HG03442 (cell line): ENCODE data around the gene NKX3-2.
"Not testable (repeated sequence)": the region's sequence is repeated elsewhere in the genome, so short reads cannot be mapped to it uniquely, and the experiment has no call there.

Source experiments
- ATAC-seq: cut with Tn5 transposase; IDR thresholded peaks from one replicate; pipeline ENCODE4 v1.9.1; 2021; ENCODE audit warnings: mild to moderate bottlenecking, moderate library complexity; ENCODE audit not compliant: unreplicated experiment

NKX3-2 gene

DNA sequence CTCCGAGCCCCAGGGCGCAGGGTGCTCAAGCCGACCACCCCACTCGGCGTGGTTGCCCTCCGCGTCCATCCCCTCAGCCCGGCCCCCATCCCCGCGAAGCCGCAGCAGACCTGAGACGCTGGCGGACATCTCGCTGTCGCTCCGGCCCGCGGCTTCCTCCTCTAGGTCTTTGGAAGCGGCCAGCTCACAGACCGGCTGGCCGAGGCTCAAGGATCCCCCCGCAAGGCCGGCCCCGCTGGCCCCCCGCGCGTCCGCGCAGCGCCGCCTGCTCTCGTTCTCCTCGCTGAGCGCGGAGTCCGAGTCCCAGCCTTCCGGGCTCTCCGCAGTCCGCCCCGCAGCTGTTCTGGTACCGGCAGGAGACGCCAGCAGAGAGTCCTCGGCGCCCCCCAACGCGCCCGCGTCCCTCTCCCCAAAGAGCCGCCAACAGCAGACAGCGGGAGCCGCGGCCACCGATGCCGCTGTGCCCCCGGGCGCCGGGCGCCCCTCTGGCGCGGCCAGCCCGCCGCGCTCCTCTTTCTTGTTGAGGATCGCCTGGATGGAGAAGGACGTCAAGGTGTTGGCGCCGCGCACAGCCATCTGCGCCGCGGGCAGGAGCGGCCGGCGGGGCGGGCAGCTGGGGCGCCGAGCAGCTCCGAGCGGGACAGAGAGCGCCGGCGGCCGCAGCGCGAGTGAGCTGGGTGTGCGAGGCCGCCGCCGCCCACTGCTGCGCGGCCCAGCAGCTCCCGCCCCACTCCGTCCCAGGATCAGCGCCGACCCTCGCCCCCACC, at the start of gene NKX3-2:
TSS of gene NKX3-2 (minus strand) at position 670 of the 767 bp plus-strand sequence. CDS start at position 576, 94 bp downstream.
- ATAC-seq = no peak

DNA sequence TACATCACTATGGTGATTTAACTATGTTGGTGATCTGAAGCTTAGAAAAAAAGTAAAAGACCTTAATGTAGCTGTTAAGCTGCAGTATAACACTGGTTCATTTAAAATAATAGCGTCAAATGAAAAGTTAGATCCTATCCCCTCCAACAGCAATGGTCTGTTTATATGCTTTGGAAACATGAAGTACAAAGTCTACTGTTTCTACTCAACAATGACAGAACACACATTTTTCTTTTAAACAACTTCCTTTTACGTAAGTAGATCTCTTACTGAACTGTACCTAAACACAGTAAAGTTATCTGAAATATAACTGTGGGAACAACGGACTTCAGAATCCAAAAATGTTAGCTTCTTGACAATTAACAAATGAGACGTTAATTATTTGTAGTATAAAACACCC, 47.9 kb upstream of the NKX3-2 start:
- no peak for ATAC-seq

DNA sequence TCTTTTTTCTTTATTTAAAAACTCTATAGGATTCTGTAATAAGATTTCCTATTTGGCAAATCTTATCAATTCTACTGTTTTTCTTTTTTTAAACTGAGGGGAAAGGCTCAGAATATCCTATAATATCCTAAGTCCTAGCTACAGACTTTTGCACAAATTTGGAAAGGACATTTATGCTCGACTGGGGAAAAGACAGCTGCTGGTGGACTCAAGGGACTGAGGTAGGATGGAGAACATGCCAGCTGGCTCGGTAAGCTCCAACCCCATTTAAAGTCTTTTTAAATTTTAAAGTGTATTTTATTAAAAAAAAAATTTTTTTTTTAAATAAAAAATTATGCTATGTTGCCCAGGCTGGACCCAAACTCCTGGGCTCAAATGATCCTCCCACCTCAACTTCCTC, 46.5 kb upstream of the NKX3-2 start:
- no peak for ATAC-seq

DNA sequence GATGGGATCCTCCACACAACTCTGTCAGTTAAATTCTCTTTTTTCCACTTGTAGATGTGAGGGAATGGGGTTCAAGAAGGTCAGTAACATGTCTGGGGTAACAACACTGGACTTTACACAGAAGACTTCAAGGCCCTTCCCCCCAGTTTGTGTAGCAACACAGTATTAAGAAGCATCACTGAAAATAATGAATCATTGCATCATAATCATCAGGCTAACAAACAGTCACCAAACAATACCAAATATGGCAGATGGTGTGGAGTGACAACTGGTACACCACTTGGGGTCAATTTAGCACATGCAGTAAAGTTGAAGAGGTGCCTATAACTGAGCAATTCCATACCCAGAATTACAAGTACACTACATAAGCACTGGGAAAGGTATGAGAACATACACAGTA, 44.6 kb upstream of the NKX3-2 start:
- ATAC-seq = no peak

DNA sequence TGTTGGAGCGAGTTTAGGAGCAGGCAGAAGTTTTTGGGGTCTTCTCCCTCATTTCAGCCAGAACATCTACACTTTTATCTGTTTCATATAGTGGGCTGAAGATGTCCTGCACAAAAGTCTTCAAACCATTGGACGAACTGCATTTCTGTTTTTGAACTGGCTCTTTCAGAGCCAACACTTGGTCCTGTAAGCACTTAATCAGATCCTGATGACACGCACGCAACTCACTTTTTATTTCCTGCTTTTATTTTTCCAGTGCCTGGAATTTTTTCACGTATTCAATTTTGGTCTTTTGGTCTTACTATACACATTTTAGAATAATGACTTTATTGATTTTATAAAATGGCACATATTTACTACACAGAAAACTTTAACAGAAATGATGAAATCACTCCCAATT, 40.2 kb upstream of the NKX3-2 start:
- ATAC-seq = no peak

DNA sequence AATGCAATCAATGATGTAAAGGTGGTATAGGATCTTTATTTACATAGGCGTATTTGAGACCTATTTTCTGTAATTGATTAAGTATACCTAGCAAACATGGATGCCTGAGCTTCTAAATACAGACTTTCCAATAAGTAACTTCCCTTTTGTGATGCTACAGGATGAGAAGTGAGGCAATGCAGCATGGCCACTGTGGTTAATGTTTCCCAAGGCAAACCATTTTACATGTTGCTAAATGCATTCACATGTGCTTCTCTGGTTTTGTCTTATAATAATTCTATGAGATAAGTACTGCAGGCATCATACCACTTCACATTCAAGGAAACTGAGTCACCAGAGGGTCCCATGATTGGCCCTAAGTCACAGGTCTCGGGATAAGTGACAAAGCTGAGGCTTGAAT, 35.7 kb upstream of the NKX3-2 start:
- ATAC-seq = no peak

DNA sequence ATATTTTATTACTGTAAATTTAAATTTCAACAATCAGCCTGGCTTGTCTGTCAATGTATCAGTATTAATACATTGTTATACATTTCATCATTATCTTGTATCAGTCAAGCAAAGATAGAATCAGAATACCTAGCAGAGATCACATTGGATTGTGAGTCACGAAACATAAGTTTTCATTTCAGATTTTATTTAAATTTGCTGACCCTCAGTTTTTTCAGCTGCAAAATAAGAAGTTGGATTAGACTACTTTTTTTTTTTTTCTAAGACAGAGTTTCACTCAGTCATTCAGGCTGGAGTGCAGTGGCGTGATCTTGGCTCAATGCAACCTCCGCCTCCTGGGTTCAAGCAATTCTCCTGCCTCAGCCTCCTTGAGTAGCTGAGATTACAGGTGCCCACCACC, 33.4 kb upstream of the NKX3-2 start:
- no peak for ATAC-seq

DNA sequence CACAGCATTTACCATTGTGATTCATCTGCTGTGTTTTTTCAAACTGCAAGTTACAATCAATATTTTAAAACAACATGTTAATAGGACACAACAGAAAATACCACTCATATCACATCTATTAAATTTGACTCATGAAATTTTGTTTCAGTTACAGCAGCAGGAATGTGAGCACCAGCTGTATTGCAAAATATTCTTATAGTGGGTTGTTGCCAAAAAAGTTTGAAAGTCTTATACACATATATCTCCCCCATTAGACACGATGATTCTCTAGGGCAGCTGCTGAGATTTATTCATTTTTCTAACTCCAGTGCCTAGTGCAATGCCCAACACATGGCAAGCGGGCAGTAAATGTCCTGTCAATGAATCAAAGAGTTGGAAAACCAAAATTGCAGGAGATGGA, 26.6 kb upstream of the NKX3-2 start:
- ATAC-seq = no peak

DNA sequence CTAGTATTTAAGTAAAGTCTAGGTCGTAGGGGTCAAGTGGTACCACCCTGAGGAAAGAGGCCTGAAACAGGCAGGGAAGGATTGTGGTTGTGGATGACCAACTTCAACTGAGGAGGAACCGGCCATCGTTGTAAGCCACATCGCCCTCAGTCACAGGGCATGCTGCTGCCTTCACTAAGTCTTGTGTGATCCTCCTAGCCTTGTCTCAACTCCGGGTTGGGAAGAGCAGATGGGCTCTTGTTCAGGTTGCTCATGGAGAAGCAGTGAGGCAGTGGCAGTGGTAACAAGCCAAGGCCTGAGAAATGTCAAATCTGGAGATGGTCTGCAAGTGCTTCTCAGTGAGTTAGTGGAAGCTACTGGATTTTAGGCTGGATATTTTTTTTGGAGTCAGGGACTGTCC, 22.8 kb upstream of the NKX3-2 start:
- no peak for ATAC-seq

DNA sequence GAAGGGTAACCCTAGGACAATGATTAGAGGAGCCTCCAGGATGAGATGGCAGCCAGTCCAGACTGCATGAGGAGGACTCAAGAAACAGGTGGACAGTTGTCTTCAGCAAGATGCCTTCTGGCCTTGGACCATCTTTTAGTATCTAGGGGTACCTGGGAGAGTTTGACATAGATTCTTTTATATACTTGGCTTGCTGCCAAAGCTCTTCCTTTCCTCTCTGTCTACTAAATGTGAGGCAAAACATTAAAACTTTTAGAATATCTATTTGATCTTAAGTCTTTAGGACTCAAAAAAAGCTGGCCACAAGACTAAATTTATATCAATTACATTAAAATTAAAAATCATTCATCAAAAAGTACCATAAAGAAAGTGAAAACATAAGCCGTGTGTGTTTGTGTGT, 18.6 kb upstream of the NKX3-2 start:
- ATAC-seq = no peak

DNA sequence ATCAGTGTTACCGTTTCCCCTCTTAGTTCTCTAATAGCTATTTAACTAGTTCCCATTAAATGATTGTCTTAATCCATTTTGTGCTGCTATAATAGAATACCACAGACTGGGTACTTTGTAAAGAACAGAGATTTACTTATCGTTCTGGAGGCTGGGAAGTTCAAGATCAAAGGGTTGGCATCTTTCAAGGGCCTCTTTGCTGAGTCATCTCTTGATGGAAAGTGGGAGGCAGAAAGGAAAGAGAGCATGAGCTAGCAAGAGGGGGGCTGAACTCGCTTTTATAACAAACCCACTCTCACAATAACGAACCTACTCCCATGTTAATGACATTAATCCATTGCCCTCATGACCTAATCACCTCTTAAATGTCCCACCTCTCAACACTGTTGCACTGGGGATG, 17.4 kb upstream of the NKX3-2 start:
- ATAC-seq = no peak

DNA sequence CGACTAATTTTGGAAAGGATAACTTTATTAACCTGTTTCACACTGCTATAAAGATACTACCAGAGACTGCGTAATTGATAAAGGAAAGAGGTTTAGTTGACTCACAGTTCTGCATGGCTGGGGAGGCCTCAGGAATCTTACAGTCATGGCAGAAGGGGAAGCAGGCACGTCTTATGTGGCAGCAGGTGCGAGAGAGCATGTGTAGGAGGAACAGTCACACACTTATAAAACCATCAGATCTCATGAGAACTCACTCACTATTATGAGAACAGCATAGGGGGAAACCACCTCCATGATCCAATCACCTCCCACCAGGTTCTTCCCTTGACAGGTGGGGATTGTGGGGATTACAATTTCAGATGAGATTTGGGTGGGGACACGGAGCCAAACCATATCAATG, 15.8 kb upstream of the NKX3-2 start:
- not testable (repeated sequence) for ATAC-seq

DNA sequence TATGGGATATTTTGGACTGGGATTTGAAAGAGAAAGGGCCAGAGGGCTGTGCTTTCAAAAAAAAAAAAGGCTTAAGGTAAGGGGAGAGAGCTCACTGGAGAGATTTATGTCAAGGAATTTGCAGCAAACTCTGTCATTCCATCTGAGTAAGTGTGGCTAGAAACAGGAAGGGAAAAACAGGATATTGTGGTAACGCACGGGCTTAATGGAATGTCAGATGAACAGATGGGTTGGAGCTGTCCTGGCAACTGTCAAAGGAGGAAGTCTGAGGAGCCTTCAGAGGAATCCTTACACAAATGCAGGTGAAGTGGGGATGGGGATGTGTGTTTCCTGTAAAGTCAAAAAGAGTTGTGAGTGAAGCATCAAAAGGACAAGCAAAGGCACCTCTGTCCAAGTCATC, 15.1 kb upstream of the NKX3-2 start:
- no peak for ATAC-seq

DNA sequence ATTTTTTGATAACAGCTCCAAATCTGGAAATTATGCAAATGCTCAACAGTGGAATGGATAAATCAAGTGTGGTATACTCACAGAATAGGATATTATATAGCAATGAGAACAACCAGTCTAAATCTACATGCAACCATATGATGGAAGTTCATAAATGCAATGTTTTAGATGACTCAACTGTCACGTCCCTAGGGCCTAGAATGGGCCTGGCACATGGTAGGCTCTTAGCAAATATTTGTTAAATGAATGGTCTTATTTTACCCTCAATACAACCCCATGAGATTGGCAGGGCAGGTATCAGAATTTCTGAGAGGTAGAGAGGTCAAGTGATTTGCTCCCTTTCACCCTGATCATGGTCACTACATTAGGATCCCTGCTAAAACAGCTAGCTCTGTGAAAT, 14.6 kb upstream of the NKX3-2 start:
- no peak for ATAC-seq

DNA sequence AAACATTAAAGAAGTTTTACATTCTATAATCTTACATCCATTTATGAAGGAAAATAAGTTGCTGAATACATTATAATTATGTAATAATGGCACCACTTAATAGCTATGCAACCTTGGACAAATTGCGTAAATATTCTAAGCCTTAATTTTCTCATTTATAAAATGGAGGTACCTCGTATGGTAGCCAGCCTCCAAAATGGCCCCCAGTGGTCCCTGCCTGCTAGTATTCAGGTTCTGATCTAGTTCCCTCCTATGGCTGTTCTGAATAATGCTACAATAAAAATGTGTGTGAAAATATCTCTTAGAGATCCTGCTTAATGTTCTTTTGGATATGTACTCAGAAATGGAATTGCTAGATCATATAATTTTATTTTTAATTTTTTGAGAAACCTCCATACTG, 11.0 kb upstream of the NKX3-2 start:
- ATAC-seq = no peak

DNA sequence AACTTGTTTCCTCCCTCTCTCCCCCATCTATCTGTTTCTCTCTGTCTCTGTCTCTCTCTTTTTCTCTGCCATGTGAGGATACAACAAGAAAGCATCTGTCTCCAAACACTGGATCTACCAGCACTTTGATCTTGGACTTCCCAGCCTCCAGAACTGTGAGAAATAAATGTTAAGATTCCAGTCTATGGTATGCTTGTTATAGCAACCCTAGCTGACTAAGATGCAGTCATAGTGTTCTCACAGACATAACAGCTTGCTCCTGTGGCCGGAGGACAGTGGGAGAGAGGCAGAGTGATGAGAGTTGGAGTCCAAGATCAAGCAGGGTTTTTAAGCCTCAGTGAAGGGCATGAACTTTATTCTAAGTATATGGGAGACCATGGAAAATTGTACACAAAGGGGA, 8.8 kb upstream of the NKX3-2 start:
- ATAC-seq = no peak

DNA sequence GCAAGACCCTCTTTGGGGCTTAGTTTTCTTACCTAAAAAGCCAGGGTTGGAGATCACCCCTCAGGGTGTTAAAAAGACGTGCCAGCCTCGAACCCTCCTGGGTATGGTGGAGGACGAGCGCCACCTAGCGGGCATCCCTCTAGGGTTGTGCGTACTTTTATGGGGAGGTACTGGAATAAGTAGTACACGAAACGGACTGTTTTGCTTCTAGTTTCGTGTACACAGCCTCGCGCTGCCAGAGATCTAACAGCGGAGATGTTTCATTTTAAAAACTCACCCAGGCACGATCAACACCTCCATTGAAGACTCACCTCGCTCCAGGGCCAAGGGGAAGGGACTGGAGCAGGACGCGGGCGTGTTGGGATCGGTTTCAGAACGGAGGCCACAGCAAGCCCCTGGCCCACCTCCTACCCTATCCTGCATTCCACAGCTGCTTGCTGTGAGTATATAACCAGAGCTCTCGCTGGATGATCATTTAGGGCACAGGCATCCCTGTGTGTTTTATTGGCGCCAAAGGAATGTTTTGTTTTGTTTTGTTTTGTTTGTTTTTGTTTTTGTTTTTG, 4.8 kb upstream of the NKX3-2 start:
- ATAC-seq = peak; percentile 74

DNA sequence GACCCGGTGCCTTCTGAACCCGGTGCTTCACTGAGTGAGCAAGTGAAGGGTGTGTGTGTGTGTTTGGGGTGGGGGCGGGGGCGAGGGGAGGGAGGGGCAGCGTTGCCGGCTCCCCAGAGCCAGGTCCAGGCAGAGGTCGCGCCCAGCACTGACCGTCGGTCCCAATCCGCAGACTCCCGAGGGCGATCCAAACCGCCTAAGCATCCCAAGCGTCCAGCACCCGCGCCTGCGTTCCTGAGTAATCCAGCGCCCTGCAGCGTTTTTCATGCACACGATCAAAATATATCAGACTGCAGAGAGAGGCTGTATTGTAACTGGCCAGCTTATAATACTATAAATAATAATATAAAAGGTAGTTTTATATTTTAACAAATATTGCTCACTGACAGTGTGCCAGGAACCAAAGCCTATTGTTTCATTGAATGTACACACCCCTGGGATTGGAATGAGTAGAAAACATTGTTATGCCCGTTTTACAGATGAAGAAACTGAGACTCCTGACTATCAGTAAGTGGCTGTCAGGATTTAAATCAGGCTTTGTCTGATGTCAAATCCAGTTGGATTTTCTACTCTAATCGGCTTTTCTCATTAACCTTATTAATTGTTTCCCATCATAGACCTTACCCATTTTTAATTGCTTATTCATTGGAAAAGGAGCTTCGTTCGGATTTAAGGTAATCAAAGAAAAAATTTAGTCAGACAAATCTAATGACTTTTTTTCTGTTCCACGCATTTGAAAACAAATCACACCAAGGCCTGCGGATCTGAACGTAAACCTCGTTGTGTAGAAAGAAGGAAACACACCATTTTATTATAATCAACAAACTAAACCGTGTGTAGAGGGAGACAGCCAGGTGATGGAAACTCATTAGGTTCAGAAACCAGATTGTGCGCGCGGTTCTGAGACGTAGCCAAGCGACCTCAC, 4.0 kb upstream of the NKX3-2 start:
- no peak for ATAC-seq

DNA sequence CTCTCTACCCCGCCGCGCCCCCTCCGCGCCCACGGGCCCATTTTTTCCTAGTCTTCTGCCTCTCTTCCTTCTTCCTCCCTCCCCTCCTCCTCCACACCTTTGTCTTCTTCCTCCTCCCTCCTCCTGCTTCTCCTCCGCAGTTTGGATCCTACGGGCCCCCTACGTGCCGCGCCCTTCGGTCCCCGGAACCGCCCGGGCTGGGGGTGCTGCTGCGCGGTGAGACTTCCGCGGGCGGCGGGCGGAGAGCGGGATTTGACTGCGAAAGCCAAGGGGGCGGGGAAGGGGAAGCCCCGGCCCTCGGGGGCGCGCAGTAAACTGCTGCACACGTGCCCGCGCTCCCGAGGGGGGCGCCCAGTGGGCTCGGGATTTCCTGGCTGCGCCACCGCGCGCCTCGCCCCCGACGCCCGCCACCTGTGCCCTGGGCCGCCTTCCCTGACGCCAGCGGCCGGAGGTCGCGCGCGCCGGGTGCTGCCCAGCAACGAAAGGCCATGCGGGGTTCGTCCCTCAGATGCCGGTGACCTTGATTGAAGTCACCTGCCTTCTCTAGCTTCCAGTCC, 3.3 kb upstream of the NKX3-2 start:
- ATAC-seq = no peak

DNA sequence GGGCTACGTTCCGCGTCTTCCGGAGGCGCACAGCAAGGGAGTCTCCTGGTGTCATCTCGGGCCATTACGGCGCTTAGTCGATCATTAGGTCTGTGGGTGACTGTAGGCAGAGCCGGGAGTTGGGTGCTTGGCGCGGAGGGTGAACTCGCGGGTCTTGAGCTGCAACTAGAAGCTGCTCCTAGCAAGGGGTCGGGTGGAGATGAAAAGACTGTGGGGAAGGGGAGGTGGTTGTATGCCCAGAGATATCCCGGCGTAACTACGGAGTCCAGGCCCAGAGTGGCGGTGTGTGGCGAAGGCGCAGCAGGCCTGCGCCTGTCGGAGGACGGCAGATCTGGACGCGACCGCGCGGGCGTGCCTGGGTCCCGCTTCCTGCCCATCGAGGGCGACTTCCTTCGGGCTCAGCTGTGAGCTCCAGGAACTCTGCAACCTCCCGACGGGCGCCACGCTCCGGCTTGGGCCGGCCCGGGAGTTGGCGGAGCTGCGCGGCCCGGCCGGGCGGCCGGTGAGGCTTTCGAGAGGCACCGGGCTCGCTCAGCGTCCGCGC, 2.7 kb upstream of the NKX3-2 start:
- ATAC-seq = no peak
